Measurements from ENCODE around the gene PRUNE2. TPM values are rescaled to one million over a fixed set of nuclear protein-coding genes. Genes with fewer than 3 reads are reported as not detected.

The PRUNE2 gene
- total and polyA plus RNA-seq, 2 of the 8 experiments (the other 6 are each of a cell fraction or from before 2014, with no cell fraction given): 5.5 to 13.3 TPM

- no peak for TF ChIP-seq ATF2 (IDR thresholded peaks at IDR 0.05; ENCODE audit: low read length)
- TF ChIP-seq SP2 (IDR thresholded peaks at IDR 0.05; ENCODE audit: low read length): no peak
- no peak for TF ChIP-seq CBX8 (IDR thresholded peaks at IDR 0.05; ENCODE audit: borderline replicate concordance, low read depth, low read length)
Measured at GRCh38 chr9:76932265-76932664, 26.4 kb upstream of the PRUNE2 start (continued).

All from H1 (cell line).